H1 (cell line): ENCODE data around the gene EEPD1.

ENCODE experiments used
- CREB1 ChIP-seq: IDR thresholded peaks from 2 replicates; pipeline ENCODE4 v1.6.1; 2012; ENCODE audit warnings: inconsistent platforms
- EZH2 ChIP-seq: fragments of 200-600 bp; sonication (generic); IDR thresholded peaks from 2 replicates; pipeline ENCODE4 v1.7.1; 2012; ENCODE audit warnings: low read depth, mild to moderate bottlenecking, moderate library complexity, low read length, inconsistent platforms; ENCODE audit not compliant: severe bottlenecking
- POLR2A ChIP-seq, 2 experiments: IDR thresholded peaks; 1 replicate in 1 of 2; 2 replicates in 1 of 2; pipeline ENCODE4 v1.6.1; 2011; ENCODE audit warnings: low read depth in 2 of 2, low read length in 2 of 2, mild to moderate bottlenecking in 2 of 2; ENCODE audit errors: control extremely low read depth in 1 of 2
- POLR2AphosphoS5 ChIP-seq: IDR thresholded peaks from 2 replicates; pipeline ENCODE4 v1.6.1; 2011; ENCODE audit warnings: low read depth, low read length
- RXRA ChIP-seq: IDR thresholded peaks from 2 replicates; pipeline ENCODE4 v1.6.1; 2011; ENCODE audit warnings: low read depth, mild to moderate bottlenecking, low read length, moderate library complexity; ENCODE audit not compliant: insufficient read depth
- TAF1 ChIP-seq: IDR thresholded peaks from 2 replicates; pipeline ENCODE4 v1.6.1; 2011; ENCODE audit warnings: mild to moderate bottlenecking, low read depth, low read length
- TEAD4 ChIP-seq: IDR thresholded peaks from 2 replicates; pipeline ENCODE4 v1.6.1; 2012; ENCODE audit warnings: low read depth, low read length, inconsistent platforms, mixed read lengths
- TF ChIP-seq, protein P1 (sequence below), 3 experiments: IDR thresholded peaks; 1 replicate in 2 of 3; 2 replicates in 1 of 3; pipeline versions ENCODE4 v1.5.1 to v1.6.1; 2011; ENCODE audit warnings: low read length in 3 of 3, mild to moderate bottlenecking in 3 of 3, inconsistent platforms in 2 of 3, low read depth in 1 of 3, moderate library complexity in 1 of 3; ENCODE audit not compliant: insufficient read depth in 1 of 3; ENCODE audit errors: control extremely low read depth in 1 of 3

DNA sequence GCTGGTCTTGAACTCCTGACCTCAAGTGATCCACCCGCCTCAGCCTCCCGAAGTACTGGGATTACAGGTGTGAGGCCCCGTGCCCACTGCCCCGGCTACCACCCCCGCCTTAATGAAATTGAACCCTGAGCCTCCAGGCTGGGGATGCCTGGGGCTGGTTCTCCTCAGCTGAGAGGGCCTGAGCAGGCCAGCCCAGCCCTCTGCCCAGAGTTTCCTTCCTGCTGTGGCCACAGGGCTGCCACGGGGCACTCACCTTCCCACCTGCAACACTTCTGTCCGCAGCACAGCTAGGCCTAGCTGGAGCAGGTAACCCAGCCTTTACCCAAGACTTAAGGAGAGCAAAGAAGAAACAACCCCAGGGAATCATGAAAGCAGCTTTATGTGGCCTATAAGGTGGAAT lies 158.5 kb downstream of the EEPD1 start:
- TF ChIP-seq TAF1: no peak
- no peak for TF ChIP-seq CREB1
- TF ChIP-seq POLR2AphosphoS5: no peak
- TF ChIP-seq RXRA: no peak
- no peak for TF ChIP-seq POLR2A (IDR thresholded peaks at IDR 0.05; ENCODE audit: control extremely low read depth in 1 of 2, low read depth in 2 of 2, low read length in 2 of 2)
- TF ChIP-seq, protein P1, sequence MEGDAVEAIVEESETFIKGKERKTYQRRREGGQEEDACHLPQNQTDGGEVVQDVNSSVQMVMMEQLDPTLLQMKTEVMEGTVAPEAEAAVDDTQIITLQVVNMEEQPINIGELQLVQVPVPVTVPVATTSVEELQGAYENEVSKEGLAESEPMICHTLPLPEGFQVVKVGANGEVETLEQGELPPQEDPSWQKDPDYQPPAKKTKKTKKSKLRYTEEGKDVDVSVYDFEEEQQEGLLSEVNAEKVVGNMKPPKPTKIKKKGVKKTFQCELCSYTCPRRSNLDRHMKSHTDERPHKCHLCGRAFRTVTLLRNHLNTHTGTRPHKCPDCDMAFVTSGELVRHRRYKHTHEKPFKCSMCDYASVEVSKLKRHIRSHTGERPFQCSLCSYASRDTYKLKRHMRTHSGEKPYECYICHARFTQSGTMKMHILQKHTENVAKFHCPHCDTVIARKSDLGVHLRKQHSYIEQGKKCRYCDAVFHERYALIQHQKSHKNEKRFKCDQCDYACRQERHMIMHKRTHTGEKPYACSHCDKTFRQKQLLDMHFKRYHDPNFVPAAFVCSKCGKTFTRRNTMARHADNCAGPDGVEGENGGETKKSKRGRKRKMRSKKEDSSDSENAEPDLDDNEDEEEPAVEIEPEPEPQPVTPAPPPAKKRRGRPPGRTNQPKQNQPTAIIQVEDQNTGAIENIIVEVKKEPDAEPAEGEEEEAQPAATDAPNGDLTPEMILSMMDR (IDR thresholded peaks at IDR 0.05; ENCODE audit: control extremely low read depth in 1 of 3, insufficient read depth in 1 of 3, low read depth in 1 of 3, low read length in 3 of 3): no peak
- TF ChIP-seq EZH2: no peak
- no peak for TF ChIP-seq TEAD4
